ENCODE results near the gene KIF2C.
"Not testable (repeated sequence)": the region's sequence is repeated elsewhere in the genome, so short reads cannot be mapped to it uniquely, and the experiment has no call there.

The KIF2C gene

GRCh38 chr1:44799770-44800584 is 60.3 kb downstream of the KIF2C start, which contains the start of gene PLK3:
Gene PLK3, plus strand, starts transcription at chr1:44800377. Its CDS starts 87 bp downstream, at chr1:44800464.
- DNase-seq, result peak; percentile 98 to 99

DNA sequence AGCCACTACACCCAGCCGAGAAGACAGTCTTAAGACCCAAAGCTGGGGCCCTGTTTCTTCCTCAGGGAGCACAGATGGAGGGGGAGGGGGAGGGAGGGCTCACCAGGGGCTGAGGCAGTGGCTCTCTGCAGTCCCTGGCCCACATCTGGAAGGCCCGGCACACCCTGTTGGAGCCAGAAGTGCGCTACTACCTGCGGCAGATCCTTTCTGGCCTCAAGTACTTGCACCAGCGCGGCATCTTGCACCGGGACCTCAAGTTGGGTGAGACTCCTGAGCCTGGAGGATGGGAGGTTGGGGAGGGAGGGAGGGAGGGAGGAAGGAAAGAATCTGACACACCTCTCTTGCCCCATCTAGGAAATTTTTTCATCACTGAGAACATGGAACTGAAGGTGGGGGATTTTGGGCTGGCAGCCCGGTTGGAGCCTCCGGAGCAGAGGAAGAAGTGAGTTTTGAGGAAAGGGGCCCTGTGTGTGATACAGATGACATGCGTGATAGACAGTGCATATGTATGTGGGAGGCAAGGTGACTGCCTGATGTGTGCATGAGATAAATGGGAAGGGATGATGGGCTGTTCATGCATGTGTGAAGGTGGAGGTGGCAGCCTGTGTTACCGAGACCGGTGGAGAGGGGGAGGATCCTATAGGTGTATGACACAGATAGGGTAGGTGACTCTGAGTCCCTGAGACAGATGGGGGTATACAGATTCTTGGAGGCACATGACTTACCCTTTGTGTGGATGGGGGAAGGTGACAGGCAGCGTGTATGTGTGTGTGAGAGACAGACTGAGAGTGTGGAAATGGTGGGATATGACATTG is 62.1 kb downstream of the KIF2C start:
- DNase-seq, result no peak

GRCh38 chr1:44802306-44803061 is 62.8 kb downstream of the KIF2C start:
- no peak for DNase-seq

- no peak for DNase-seq
Measured at GRCh38 chr1:44803062-44803311, 63.4 kb downstream of the KIF2C start.

DNA sequence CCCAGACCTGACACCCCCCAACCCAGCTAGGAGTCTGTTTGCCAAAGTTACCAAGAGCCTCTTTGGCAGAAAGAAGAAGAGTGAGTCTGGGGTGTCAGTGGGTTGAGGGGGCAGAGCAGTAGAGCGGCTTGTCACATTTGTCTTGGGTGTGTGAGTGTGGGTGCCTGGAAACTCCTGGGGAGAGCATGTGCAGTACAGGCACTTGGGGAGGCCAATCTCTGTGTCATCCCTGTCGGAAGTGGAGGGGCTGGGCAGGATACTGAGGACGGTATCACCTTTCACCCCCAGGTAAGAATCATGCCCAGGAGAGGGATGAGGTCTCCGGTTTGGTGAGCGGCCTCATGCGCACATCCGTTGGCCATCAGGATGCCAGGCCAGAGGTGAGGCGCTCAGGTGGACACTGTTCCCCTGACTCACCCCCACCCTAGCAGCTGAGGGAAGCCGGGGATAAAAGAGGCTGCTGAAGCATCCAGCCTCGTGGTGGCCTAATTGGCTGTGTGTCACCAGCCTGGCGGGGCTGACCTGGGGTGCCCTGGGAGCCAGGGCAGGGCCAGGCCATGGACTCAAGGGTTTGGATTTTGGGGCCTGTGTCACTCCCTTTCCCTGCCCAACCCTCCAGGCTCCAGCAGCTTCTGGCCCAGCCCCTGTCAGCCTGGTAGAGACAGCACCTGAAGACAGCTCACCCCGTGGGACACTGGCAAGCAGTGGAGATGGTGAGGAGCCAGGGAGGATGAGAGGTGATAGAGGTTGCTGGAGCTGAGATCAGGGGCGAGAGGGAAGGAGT is 63.9 kb downstream of the KIF2C start:
- no peak for DNase-seq

DNA sequence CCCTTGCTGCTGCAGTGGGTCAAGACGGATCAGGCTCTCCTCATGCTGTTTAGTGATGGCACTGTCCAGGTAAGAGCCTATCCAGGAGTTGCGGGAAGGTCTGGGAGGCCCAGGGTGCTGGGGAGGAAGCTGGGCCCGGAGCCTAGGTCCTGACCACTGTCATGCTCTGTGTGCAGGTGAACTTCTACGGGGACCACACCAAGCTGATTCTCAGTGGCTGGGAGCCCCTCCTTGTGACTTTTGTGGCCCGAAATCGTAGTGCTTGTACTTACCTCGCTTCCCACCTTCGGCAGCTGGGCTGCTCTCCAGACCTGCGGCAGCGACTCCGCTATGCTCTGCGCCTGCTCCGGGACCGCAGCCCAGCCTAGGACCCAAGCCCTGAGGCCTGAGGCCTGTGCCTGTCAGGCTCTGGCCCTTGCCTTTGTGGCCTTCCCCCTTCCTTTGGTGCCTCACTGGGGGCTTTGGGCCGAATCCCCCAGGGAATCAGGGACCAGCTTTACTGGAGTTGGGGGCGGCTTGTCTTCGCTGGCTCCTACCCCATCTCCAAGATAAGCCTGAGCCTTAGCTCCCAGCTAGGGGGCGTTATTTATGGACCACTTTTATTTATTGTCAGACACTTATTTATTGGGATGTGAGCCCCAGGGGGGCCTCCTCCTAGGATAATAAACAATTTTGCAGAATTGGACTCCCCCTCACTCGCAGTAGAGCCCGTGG is 65.8 kb downstream of the KIF2C start:
- DNase-seq, result no peak

DNA sequence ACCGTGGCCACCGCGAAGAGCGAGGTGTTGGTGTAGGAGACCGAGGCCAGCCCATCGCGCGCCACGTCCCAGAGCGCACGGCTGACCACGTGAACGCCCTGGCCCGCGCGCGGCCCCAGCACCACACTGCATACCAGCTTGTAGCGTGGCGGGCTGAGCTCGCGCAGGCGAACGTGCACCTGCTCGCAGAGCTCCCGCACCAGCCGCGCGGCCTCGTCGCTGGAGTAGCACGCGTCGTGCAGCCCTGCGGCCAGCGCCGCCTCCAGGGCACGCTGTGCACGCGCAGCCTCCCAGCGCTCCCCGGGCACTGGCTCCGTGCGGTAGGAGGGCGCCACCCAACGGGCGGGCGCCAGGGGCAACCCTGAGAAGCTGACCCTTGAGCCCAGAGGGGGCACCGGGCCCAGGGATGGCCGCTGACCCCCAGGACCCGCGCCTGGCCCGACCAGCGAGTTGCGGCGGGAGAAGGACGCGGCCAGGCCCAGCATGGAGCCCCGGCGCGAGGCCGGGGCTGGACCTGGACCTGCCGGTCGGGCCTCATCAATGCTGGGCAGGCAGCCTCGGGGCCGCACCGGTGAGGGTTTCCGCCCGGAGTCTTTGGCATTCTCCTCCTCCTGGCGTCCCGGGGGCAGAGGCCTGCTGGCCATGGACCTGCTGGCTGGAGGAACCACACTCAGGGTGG is 66.5 kb downstream of the KIF2C start:
- no peak for DNase-seq

DNA sequence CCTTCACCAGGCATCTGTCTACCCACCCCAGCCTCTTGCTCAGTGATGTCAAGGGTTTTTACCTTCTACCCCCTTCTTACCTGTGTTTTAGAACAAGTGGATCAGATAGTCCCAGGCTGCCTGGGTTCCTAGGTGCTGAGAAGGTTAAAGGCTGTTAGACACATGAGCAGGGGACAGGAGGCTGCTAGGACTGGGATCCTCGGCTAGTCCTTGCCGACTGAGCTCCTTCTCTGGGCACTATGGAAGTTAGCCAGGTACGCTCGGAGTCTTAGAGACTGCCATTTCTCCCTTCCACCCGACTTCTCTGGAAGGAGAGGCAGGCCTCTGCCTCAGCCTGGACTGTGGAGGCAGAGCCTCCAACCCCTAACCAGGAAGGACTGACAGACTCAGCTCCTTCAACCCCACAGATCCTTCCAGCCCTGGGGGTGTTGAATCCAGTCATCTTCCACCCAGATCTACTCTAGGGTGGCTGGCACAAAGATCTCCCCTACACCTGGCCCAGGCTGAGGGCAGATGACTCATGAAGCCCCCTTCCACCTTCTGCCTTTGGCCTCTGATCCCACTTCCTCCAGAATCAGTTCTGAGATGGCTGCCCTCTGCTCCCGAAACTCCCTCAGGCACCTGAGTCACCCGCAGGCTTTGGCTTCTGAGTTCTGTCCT is 67.2 kb downstream of the KIF2C start, which contains the start of gene DYNLT4:
Gene DYNLT4 (minus strand): TSS at position 648 of the 660 bp plus-strand sequence. CDS start 683 bp downstream, outside the sequence.
- no peak for DNase-seq

GRCh38 chr1:44807364-44808062 is 67.9 kb downstream of the KIF2C start:
- DNase-seq, result peak; percentile 47 to 69

DNA sequence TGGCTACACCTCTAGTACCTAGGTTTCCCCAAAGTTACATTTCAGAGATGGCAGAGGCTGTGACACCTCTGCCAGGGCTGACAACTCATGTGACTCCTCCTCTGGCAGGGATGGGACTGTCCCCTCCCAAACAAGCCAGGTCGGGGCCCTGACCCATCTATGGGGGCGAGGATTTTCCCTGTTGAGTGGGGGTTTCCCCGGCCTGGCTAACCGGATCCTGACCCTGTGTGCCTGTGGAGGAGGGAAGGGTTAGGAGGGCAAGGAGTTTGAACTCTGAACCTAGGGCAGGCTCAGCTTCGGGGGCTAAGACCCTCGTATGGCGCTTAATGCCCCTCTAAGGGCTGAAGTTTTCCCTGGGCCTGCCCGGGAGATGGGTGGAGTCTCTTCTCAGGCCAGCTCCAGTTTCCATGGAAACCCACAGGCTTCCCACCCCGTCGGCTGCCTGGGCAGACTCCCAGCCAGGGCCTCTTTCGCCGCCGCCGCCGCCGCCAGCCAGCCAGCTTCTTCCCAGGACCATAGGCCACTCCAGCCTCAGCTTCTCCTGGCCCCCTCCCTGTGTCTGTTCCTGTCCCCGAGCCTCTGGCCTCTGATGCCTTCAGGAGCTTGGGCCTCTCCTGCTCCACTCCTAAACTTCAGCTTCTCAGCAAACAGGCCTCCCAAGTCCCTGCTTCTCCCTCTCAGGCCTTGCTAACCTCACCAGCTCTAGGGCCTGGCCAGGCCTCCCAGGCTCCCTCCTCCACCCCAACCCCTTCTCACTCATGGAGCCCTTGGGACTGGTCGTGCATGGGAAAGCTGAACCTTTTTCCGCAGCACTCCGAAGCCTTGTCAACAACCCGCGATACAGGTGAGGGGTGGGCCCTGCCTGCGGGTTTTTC is 68.7 kb downstream of the KIF2C start, which contains the start of gene BTBD19:
Gene BTBD19 (plus strand): TSS at position 461 of the 875 bp plus-strand sequence. CDS start 298 bp downstream, at position 759.
- peak; percentile 57 to 70 for DNase-seq

DNA sequence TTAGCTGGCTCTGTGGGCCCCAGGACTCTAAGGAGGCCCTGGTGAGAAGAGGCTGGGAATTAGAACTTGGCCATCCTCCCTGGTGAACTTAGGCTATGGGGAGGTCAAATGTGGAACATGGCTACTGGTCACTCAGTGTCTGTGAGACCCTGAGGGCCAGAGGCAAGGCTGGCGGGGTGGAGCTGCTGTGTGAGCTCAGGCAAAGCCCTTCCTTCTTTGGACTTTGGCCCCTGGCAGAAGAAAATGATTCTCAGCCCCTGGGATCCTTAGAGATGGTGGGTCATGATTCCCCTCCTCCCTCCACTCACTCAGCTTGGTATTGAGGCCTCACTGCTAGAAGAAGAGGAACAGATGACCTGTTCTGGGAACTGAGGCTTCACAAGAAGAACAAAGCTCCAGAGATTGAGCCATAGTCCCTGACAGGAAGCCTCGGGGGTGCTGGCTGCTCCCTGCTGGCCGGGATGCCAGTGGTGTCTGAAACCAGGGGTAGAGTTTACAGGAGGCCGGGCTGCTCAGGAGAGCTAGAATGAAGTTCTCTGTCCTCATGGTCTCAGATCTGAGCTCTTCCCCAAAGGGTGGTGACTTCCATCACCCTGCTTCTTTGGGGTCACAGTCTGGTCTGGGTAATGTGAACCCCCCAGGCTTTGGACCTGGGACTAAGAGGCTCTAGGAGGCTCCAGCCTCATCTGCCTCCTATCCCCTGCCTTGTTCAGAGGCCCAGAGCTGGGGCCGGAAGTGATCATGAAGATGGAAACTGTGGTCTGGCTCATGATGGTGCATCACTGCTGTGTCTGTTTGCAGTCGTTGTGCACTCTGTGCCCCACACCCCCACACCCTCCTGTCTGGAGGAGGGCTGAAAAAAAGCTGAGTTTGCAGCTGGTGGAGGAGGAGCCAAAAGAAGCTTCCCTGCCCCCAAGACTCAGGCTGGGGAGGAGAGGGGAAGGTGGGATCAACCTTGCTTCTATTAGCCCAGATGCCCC is 69.6 kb downstream of the KIF2C start:
- DNase-seq, result peak in 1 of 2 donors; percentile 33

- peak in 1 of 2 donors; percentile 38 for DNase-seq
Measured at GRCh38 chr1:44810101-44810761, 70.6 kb downstream of the KIF2C start.

DNA sequence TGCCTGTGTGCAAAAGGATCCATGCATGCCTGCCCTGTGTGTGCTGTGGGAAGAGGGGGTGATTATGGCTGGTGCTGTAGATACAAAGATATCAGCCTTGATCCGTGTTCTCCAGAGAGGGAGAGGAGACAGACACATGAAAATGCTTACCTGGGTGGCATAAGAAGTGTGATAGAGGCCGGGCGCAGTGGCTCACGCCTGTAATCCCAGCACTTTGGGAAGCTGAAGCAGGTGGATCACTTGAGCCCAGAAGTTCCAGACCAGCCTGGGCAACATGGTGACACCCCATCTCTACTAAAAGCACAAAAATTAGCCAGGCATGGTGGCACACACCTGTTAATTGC is 71.1 kb downstream of the KIF2C start:
- not testable (repeated sequence) for DNase-seq

- DNase-seq, result no peak
Measured at GRCh38 chr1:44811234-44811633, 71.6 kb downstream of the KIF2C start.

- no peak for DNase-seq
Measured at GRCh38 chr1:44812822-44813543, 73.3 kb downstream of the KIF2C start.

DNA sequence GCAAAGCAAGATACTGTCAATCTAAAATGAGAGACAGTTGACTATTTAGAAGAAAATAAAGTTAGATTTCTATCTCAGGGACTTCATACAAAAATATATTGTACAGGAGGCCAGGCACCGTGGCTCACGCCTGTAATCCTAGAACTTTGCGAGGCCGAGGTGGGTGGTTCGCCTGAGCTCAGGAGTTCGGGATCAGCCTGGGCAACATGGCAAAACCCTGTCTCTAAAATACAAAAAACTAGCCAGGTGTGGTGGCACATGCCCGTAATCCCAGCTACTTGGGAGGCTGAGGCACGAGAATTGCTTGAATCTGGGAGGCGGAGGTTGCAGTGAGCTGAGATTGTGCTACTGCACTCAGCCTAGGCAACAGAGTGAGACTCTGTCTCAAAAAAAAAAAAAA is 76.3 kb downstream of the KIF2C start:
- not testable (repeated sequence) for DNase-seq

All from hippocampal formation (tissue), 2 donors.